ENCODE results near the gene C1QTNF5. TPM values are rescaled to one million over a fixed set of nuclear protein-coding genes. Genes with fewer than 3 reads are reported as not detected.

C1QTNF5 gene
- polyA plus RNA-seq, 10 donors: 15.2 to 36.1 (median 25.4) TPM

- peak in 1 of 3 donors; percentile 63 for DNase-seq
Observed at GRCh38 chr11:119374632-119375336, 34.1 kb upstream of the C1QTNF5 start.

- DNase-seq: peak in 2 of 3 donors; percentile 61 to 86
Observed at GRCh38 chr11:119373921-119374631, 33.4 kb upstream of the C1QTNF5 start.

GRCh38 chr11:119373059-119373920 lies 32.6 kb upstream of the C1QTNF5 start:
- no peak for DNase-seq

- DNase-seq: no peak
Observed at GRCh38 chr11:119372260-119373058, 31.8 kb upstream of the C1QTNF5 start.

- DNase-seq: peak in 1 of 3 donors; percentile 66
Observed at GRCh38 chr11:119371778-119372182, 31.1 kb upstream of the C1QTNF5 start.

- DNase-seq: no peak
Observed at GRCh38 chr11:119371067-119371601, 30.5 kb upstream of the C1QTNF5 start.

- DNase-seq: peak in 1 of 3 donors; percentile 29
Observed at GRCh38 chr11:119370486-119371046, 29.9 kb upstream of the C1QTNF5 start.

- no peak for DNase-seq
Observed at GRCh38 chr11:119369132-119369925, 28.6 kb upstream of the C1QTNF5 start.

- DNase-seq: peak; percentile 73 to 83 (median 77)
Observed at GRCh38 chr11:119368121-119369034, 27.7 kb upstream of the C1QTNF5 start.

- peak in 1 of 3 donors; percentile 41 for DNase-seq
Observed at GRCh38 chr11:119367661-119368120, 27.0 kb upstream of the C1QTNF5 start.

- DNase-seq: peak in 1 of 3 donors; percentile 36
Observed at GRCh38 chr11:119366690-119367620, 26.3 kb upstream of the C1QTNF5 start.

GRCh38 chr11:119365071-119365591 lies 24.4 kb upstream of the C1QTNF5 start:
- peak in 1 of 3 donors; percentile 29 for DNase-seq

GRCh38 chr11:119363851-119364590 lies 23.3 kb upstream of the C1QTNF5 start:
- DNase-seq: peak; percentile 56 to 74 (median 73)

- DNase-seq: no peak
Observed at GRCh38 chr11:119363081-119363850, 22.6 kb upstream of the C1QTNF5 start.

- no peak for DNase-seq
Observed at GRCh38 chr11:119362741-119363080, 22.0 kb upstream of the C1QTNF5 start.

Measured in muscle of back (tissue), 11 donors.